H1 (cell line): ENCODE measurements around the gene GTF2IRD1.

ENCODE experiments used
- ATF2 ChIP-seq: IDR thresholded peaks from 2 replicates; pipeline ENCODE4 v1.6.1; 2012; ENCODE audit warnings: low read length, inconsistent platforms
- BACH1 ChIP-seq: IDR thresholded peaks from 2 replicates; pipeline ENCODE4 v1.6.1; 2012; ENCODE audit warnings: low read length, improper control_type of control experiment
- CTCF ChIP-seq, 3 experiments: IDR thresholded peaks; 1 replicate in 2 of 3; 2 replicates in 1 of 3; pipeline versions ENCODE4 v1.5.1 to v1.6.1; 2011; ENCODE audit warnings: low read length in 3 of 3, mild to moderate bottlenecking in 3 of 3, inconsistent platforms in 2 of 3, low read depth in 1 of 3, moderate library complexity in 1 of 3; ENCODE audit not compliant: insufficient read depth in 1 of 3; ENCODE audit errors: control extremely low read depth in 1 of 3
- E2F6 ChIP-seq: IDR thresholded peaks from 2 replicates; pipeline ENCODE4 v1.6.1; 2012; ENCODE audit warnings: inconsistent platforms
- EGR1 ChIP-seq: IDR thresholded peaks from 2 replicates; pipeline ENCODE4 v1.6.1; 2011; ENCODE audit warnings: low read depth, low read length, borderline replicate concordance
- EZH2 ChIP-seq: fragments of 200-600 bp; sonication (generic); IDR thresholded peaks from 2 replicates; pipeline ENCODE4 v1.7.1; 2012; ENCODE audit warnings: low read depth, mild to moderate bottlenecking, moderate library complexity, low read length, inconsistent platforms; ENCODE audit not compliant: severe bottlenecking
- KDM1A ChIP-seq: fragments of 200-600, 300-600 bp; sonication (generic); IDR thresholded peaks from 2 replicates; pipeline ENCODE4 v1.7.1; 2016; ENCODE audit warnings: mild to moderate bottlenecking, low read length, borderline replicate concordance
- MAX ChIP-seq: IDR thresholded peaks from 2 replicates; pipeline ENCODE4 v1.6.1; 2012; ENCODE audit warnings: inconsistent platforms
- RAD21 ChIP-seq, 2 experiments: IDR thresholded peaks in 1 of 2; conservative IDR thresholded peaks in 1 of 2; 2 replicates each; pipeline ENCODE4 v1.6.1; 2011; ENCODE audit warnings: low read depth in 2 of 2, low read length in 2 of 2, improper control_type of control experiment in 1 of 2, inconsistent platforms in 1 of 2, mild to moderate bottlenecking in 1 of 2, moderate library complexity in 1 of 2
- TEAD4 ChIP-seq: IDR thresholded peaks from 2 replicates; pipeline ENCODE4 v1.6.1; 2012; ENCODE audit warnings: low read depth, low read length, inconsistent platforms, mixed read lengths
- USF2 ChIP-seq: IDR thresholded peaks from 2 replicates; pipeline ENCODE4 v1.6.1; 2011; ENCODE audit warnings: low read length, improper control_type of control experiment

GRCh38 chr7:74604326-74605020 is 150.8 kb downstream of the GTF2IRD1 start:
- TF ChIP-seq CTCF (IDR thresholded peaks at IDR 0.05; ENCODE audit: control extremely low read depth in 1 of 3, insufficient read depth in 1 of 3, low read depth in 1 of 3, low read length in 3 of 3) (no peak), ATF2 (no peak), RAD21 (IDR thresholded peaks at IDR 0.05 in 1 of 2, conservative IDR thresholded peaks at IDR 0.05 in 1 of 2; ENCODE audit: low read depth in 2 of 2, low read length in 2 of 2) (no peak), USF2 (no peak), MAX (no peak), BACH1 (no peak), EGR1 (no peak), TEAD4 (no peak), EZH2 (no peak), E2F6 (no peak), KDM1A (no peak)
